ENCODE measurements around the gene SLC2A13. TPM values are rescaled to one million over a fixed set of nuclear protein-coding genes. Genes with fewer than 3 reads are reported as not detected.

Gene SLC2A13
- total RNA-seq, 1 donor from 2014 or later = 15.8 TPM

DNA sequence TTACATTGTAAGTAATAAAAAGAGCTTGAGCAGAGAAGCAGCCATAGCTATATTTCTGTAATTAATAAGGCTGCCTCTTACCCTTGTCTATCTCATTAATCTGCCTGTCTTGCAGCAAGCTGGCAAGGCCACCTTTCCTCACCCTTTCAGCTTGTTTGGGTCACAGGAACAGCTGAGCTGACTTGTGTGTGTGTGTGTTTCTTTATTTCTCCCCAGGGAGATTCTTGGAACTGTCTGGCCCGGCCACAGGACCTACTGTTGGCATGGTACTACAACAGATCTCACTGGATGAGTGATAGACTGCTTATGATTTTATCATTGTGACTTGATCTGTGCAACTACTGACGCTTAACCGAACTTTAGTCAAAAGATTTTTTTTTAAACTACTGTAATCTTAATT lies 213.7 kb downstream of the SLC2A13 start:
- H3K4me3 Mint-ChIP-seq (ENCODE audit: unreplicated experiment) = no peak overlapping the region
- no peaks in the 10 kb centered on the region for H3K4me1 Mint-ChIP-seq (ENCODE audit: unreplicated experiment)
- DNase-seq (ENCODE audit: low spot score) = no peak
- H3K27ac Mint-ChIP-seq (ENCODE audit: unreplicated experiment) = no peak overlapping the region
- TF ChIP-seq, protein P1, sequence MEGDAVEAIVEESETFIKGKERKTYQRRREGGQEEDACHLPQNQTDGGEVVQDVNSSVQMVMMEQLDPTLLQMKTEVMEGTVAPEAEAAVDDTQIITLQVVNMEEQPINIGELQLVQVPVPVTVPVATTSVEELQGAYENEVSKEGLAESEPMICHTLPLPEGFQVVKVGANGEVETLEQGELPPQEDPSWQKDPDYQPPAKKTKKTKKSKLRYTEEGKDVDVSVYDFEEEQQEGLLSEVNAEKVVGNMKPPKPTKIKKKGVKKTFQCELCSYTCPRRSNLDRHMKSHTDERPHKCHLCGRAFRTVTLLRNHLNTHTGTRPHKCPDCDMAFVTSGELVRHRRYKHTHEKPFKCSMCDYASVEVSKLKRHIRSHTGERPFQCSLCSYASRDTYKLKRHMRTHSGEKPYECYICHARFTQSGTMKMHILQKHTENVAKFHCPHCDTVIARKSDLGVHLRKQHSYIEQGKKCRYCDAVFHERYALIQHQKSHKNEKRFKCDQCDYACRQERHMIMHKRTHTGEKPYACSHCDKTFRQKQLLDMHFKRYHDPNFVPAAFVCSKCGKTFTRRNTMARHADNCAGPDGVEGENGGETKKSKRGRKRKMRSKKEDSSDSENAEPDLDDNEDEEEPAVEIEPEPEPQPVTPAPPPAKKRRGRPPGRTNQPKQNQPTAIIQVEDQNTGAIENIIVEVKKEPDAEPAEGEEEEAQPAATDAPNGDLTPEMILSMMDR (IDR thresholded peaks at IDR 0.05; ENCODE audit: unreplicated experiment) = no peak
- no peaks in the 10 kb centered on the region for H3K27me3 Mint-ChIP-seq (ENCODE audit: unreplicated experiment)
- H3K36me3 Mint-ChIP-seq (ENCODE audit: low read depth, unreplicated experiment) = no peaks in the 10 kb centered on the region
- no peaks in the 10 kb centered on the region for H3K9me3 Mint-ChIP-seq (ENCODE audit: unreplicated experiment)

DNA sequence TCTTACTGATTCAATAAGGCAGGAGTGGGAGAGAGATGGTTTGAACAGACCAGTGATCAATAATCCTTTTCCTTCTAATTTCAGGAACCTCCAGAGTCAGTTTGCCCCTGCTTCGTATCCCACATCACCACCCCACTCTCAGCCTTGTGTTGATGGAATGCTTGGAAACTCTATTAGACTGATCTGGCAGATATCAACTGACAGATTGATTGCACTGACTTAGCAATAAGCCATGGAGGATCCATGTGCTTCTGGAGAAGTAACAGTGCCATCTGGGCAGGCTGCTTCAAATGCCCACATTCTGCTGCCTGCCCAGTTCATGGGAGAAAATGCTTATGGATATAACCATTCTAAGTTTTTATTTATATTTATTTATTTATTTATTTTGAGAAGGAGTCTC lies 218.0 kb downstream of the SLC2A13 start:
- Mint-ChIP-seq H3K36me3 (ENCODE audit: low read depth, unreplicated experiment) (no peaks in the 10 kb centered on the region), H3K27ac (ENCODE audit: unreplicated experiment) (no peak overlapping the region), H3K4me3 (ENCODE audit: unreplicated experiment) (no peak overlapping the region), H3K4me1 (ENCODE audit: unreplicated experiment) (no peaks in the 10 kb centered on the region), H3K9me3 (ENCODE audit: unreplicated experiment) (no peaks in the 10 kb centered on the region), H3K27me3 (ENCODE audit: unreplicated experiment) (no peaks in the 10 kb centered on the region)
- TF ChIP-seq, protein P1 (IDR thresholded peaks at IDR 0.05; ENCODE audit: unreplicated experiment) = no peak
- DNase-seq (ENCODE audit: low spot score) = no peak

DNA sequence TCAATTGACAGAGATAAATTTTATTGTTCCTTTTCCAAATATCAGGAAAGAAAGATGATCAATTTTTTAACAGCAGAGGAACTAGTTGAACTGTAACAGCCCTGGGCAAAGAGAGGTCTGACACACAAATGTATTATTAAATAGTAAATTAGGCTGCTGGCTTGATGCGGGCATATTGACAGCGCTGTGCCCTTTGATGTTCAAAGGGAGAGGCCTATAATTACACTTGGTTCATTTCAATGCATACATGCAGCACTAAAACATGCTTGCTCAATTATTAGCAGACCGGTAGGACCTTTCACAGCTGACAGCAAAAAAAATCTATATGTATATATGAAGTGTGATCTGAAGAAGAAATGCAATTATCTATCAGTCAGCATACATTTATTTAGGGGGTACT lies 219.8 kb downstream of the SLC2A13 start:
- Mint-ChIP-seq H3K4me3 (ENCODE audit: unreplicated experiment) (no peak overlapping the region), H3K9me3 (ENCODE audit: unreplicated experiment) (no peaks in the 10 kb centered on the region), H3K36me3 (ENCODE audit: low read depth, unreplicated experiment) (no peaks in the 10 kb centered on the region), H3K4me1 (ENCODE audit: unreplicated experiment) (no peaks in the 10 kb centered on the region), H3K27me3 (ENCODE audit: unreplicated experiment) (no peaks in the 10 kb centered on the region), H3K27ac (ENCODE audit: unreplicated experiment) (no peak overlapping the region)
- TF ChIP-seq, protein P1 (IDR thresholded peaks at IDR 0.05; ENCODE audit: unreplicated experiment) = no peak
- no peak for DNase-seq (ENCODE audit: low spot score)

DNA sequence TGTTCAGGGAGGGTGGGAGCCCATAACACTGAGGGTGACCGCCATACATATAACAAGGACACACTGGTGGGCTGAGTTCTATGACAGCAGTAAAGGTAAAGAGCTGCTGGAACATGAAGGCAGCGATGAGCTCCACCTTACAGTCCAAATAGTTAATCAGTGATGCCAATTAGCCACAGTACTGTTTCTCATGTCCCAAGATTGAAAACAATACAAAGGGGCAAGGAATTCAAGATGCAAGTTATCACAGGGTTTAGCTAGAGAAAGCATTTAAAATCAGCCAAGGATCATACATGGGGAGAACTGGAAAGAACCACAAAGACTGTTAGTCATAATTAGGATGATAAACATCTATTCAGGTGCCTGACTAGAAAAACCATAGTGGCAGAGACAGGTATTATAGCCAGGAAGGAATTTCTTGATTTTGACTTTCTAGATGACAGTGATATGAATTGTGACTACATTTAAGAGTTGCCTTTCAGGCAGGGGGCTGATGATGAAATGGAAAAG lies 221.2 kb downstream of the SLC2A13 start:
- no peak for DNase-seq (ENCODE audit: low spot score)
- Mint-ChIP-seq H3K4me3 (ENCODE audit: unreplicated experiment) (no peak overlapping the region), H3K27me3 (ENCODE audit: unreplicated experiment) (no peaks in the 10 kb centered on the region), H3K9me3 (ENCODE audit: unreplicated experiment) (no peaks in the 10 kb centered on the region), H3K27ac (ENCODE audit: unreplicated experiment) (no peak overlapping the region), H3K36me3 (ENCODE audit: low read depth, unreplicated experiment) (peaks cover 4% of the 10 kb centered on the region), H3K4me1 (ENCODE audit: unreplicated experiment) (no peaks in the 10 kb centered on the region)
- TF ChIP-seq, protein P1 (IDR thresholded peaks at IDR 0.05; ENCODE audit: unreplicated experiment) = no peak

DNA sequence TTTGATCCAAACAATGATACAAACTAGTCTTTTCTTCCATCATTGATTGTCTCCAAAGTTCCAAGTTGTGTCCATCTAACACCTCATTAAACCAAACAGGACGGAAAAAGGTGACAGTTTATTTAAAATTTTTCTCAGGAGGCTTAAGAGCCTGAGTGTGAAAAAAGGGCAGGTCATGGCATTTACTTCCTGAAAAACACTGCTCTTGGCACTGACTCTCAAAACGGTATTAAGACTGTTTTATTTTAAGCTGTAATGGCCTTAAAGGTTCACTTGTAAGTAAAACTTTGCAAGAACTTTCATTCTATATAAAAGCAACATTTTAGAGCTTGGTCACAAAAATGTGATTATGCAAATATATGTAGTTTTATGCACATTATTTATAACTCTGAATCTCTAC lies 222.5 kb downstream of the SLC2A13 start:
- no peak overlapping the region for H3K27ac Mint-ChIP-seq (ENCODE audit: unreplicated experiment)
- H3K27me3 Mint-ChIP-seq (ENCODE audit: unreplicated experiment) = no peaks in the 10 kb centered on the region
- no peaks in the 10 kb centered on the region for H3K4me1 Mint-ChIP-seq (ENCODE audit: unreplicated experiment)

More for the DNA sequence above, 222.5 kb downstream of the SLC2A13 start:
- TF ChIP-seq, protein P1 (IDR thresholded peaks at IDR 0.05; ENCODE audit: unreplicated experiment) = no peak
- peaks cover 11% of the 10 kb centered on the region for H3K36me3 Mint-ChIP-seq (ENCODE audit: low read depth, unreplicated experiment)
- H3K9me3 Mint-ChIP-seq (ENCODE audit: unreplicated experiment) = peaks cover 1% of the 10 kb centered on the region
- no peak overlapping the region for H3K4me3 Mint-ChIP-seq (ENCODE audit: unreplicated experiment)
- no peak for DNase-seq (ENCODE audit: low spot score)

All from endothelial cell (in vitro differentiated cells).